ENCODE data around the gene NEK4. TPM values are rescaled to one million over a fixed set of nuclear protein-coding genes. Genes with fewer than 3 reads are reported as not detected.

Gene NEK4
- total and polyA plus RNA-seq, 10 of the 15 experiments (the other 5 are each of a cell fraction or from before 2014, with no cell fraction given), result 7.0 to 29.1 (median 16.4) TPM

DNA sequence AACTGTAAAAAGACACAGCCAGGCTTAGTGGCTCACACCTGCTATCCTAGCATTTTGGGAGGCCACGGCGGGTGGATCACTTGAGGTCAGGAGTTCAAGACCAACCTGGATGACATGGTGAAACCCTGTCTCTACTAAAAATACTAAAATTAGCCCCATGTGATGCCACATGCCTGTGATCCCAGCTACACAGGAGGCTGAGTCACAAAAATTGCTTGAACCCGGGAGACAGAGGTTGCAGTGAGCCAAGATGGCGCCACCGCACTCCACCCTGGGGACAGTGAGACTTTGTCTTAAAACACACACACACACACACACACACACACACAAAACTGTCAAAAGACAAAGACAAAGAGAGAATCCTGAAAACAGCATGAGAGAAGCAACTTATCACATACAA, 46.8 kb downstream of the NEK4 start (continued):
- TF ChIP-seq, protein P1, sequence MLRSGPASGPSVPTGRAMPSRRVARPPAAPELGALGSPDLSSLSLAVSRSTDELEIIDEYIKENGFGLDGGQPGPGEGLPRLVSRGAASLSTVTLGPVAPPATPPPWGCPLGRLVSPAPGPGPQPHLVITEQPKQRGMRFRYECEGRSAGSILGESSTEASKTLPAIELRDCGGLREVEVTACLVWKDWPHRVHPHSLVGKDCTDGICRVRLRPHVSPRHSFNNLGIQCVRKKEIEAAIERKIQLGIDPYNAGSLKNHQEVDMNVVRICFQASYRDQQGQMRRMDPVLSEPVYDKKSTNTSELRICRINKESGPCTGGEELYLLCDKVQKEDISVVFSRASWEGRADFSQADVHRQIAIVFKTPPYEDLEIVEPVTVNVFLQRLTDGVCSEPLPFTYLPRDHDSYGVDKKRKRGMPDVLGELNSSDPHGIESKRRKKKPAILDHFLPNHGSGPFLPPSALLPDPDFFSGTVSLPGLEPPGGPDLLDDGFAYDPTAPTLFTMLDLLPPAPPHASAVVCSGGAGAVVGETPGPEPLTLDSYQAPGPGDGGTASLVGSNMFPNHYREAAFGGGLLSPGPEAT (IDR thresholded peaks at IDR 0.05; ENCODE audit: low read depth), result no peak
- TF ChIP-seq, protein P2, sequence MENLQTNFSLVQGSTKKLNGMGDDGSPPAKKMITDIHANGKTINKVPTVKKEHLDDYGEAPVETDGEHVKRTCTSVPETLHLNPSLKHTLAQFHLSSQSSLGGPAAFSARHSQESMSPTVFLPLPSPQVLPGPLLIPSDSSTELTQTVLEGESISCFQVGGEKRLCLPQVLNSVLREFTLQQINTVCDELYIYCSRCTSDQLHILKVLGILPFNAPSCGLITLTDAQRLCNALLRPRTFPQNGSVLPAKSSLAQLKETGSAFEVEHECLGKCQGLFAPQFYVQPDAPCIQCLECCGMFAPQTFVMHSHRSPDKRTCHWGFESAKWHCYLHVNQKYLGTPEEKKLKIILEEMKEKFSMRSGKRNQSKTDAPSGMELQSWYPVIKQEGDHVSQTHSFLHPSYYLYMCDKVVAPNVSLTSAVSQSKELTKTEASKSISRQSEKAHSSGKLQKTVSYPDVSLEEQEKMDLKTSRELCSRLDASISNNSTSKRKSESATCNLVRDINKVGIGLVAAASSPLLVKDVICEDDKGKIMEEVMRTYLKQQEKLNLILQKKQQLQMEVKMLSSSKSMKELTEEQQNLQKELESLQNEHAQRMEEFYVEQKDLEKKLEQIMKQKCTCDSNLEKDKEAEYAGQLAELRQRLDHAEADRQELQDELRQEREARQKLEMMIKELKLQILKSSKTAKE (IDR thresholded peaks at IDR 0.05; ENCODE audit: low read depth, poor library complexity, severe bottlenecking), result no peak
- no peak for TF ChIP-seq HCFC1 (IDR thresholded peaks at IDR 0.05; ENCODE audit: low read length)
- TF ChIP-seq EED (IDR thresholded peaks at IDR 0.05; ENCODE audit: low read depth), result no peak
- no peak for TF ChIP-seq NR2F1 (conservative IDR thresholded peaks at IDR 0.05)
- no peak for TF ChIP-seq HDAC2 (IDR thresholded peaks at IDR 0.05)
- TF ChIP-seq CBFB (IDR thresholded peaks at IDR 0.05; ENCODE audit: low read depth), result no peak

DNA sequence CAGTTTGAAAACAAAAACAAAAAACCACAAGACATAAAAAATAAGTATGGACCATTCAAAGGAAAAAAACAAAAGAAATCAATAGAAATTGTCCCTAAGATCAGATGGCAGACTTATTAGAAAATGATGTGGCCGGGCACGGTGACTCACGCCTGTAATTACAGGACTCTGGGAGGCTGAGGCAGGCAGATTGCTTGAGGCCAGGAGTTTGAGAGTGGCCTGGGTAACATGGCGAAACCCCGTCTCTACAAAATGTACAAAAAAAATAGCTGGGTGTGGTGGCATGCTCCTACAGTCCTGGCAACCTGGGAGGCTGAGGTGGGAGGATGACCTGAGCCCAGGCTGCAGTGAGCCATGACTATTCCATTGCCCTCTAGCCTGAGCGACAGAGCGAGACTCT, 48.2 kb downstream of the NEK4 start:
- no peaks in the 10 kb centered on the region for H4K20me1 ChIP-seq (ENCODE audit: control insufficient read depth, insufficient read depth)
- no peaks in the 10 kb centered on the region for H3K27me3 ChIP-seq (replicated peaks in 1 of 2; ENCODE audit: control insufficient read depth in 2 of 2, insufficient read depth in 2 of 2, low read length in 1 of 2)
- H3K4me3 ChIP-seq, result no peak overlapping the region
- H3K27ac ChIP-seq (ENCODE audit: control insufficient read depth, insufficient read depth), result peak overlapping the region; percentile 27; the same call in 1 of the 2 replicates
- ChIA-PET SMC1A (ENCODE audit: uncharacterized antibody, unreplicated experiment) (interaction anchor here (1.0 to 1.3 kb wide), 2 partner anchors 17 to 215 kb away, joined by 3 to 4 read pairs; partner anchors contain the start of genes GLT8D1 and SPCS1), CTCF (interaction anchor here (1.0 kb wide), 1 partner anchor 19 kb away, joined by 4 read pairs; no protein-coding TSS in a partner anchor), POLR2A (interaction anchor here (1.0 kb wide), 1 partner anchor 15 kb away, joined by 3 read pairs; no protein-coding TSS in a partner anchor), RAD21 (ENCODE audit: unreplicated experiment) (interaction anchor here (0.6 kb wide), 1 partner anchor 18 kb away, joined by 5 read pairs; no protein-coding TSS in a partner anchor)
- H3K4me1 ChIP-seq (ENCODE audit: control insufficient read depth, insufficient read depth, low read length), result peaks cover 27% of the 10 kb centered on the region
- intact Hi-C loops (cut with micrococcal nuclease; ENCODE audit: unreplicated experiment) (no loop called here), in situ Hi-C loops (cut with MboI) (no loop called here)
- no peak overlapping the region for H2AFZ ChIP-seq (ENCODE audit: control insufficient read depth, low read depth, low read length)
- H3K4me2 ChIP-seq (ENCODE audit: control insufficient read depth, insufficient read depth), result no peak overlapping the region
- no peak overlapping the region for H3K9ac ChIP-seq (ENCODE audit: control insufficient read depth, insufficient read depth, low read length)
- DNase-seq (ENCODE audit: low read depth, low spot score) (no peak), ATAC-seq (peak; percentile 22; the same call in 1 of the 3 replicates), FAIRE-seq (no peak)
- no peaks in the 10 kb centered on the region; a peak in 1 of 4 replicates for H3K36me3 ChIP-seq (ENCODE audit: control insufficient read depth in 2 of 2, insufficient read depth in 2 of 2, low read length in 1 of 2)
- BruUV-seq (replicated peaks), result no TSS peak
- H3K79me2 ChIP-seq (ENCODE audit: control insufficient read depth, insufficient read depth, low read length), result no peaks in the 10 kb centered on the region
- WGBS (ENCODE audit: insufficient coverage, insufficient replicate concordance, low lambda C conversion rate, missing lambda C conversion rate), result 97% methylated on average over 7 of the region's 7 CpGs
- H3K9me3 ChIP-seq (replicated peaks; ENCODE audit: control insufficient read depth, insufficient read depth, low read length), result peaks cover 2% of the 10 kb centered on the region; the same call in 2 of the 3 replicates
- TF ChIP-seq RBBP5 (conservative IDR thresholded peaks at IDR 0.05), result no peak
- TF ChIP-seq SRF (IDR thresholded peaks at IDR 0.05; ENCODE audit: low read depth in 2 of 2, low read length in 2 of 2), result no peak
- no peak for TF ChIP-seq NR2C2 (IDR thresholded peaks at IDR 0.05; ENCODE audit: borderline replicate concordance, control insufficient read depth, insufficient read length, low read depth)
- no peak for TF ChIP-seq JUND (IDR thresholded peaks at IDR 0.05; ENCODE audit: low read depth, low read length)
- TF ChIP-seq, protein P3, sequence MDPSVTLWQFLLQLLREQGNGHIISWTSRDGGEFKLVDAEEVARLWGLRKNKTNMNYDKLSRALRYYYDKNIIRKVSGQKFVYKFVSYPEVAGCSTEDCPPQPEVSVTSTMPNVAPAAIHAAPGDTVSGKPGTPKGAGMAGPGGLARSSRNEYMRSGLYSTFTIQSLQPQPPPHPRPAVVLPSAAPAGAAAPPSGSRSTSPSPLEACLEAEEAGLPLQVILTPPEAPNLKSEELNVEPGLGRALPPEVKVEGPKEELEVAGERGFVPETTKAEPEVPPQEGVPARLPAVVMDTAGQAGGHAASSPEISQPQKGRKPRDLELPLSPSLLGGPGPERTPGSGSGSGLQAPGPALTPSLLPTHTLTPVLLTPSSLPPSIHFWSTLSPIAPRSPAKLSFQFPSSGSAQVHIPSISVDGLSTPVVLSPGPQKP (IDR thresholded peaks at IDR 0.05; ENCODE audit: low read depth, low read length), result no peak
- TF ChIP-seq, protein P4, sequence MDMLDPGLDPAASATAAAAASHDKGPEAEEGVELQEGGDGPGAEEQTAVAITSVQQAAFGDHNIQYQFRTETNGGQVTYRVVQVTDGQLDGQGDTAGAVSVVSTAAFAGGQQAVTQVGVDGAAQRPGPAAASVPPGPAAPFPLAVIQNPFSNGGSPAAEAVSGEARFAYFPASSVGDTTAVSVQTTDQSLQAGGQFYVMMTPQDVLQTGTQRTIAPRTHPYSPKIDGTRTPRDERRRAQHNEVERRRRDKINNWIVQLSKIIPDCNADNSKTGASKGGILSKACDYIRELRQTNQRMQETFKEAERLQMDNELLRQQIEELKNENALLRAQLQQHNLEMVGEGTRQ (IDR thresholded peaks at IDR 0.05; ENCODE audit: borderline replicate concordance, low read depth, low read length), result no peak
- TF ChIP-seq NR2C1 (IDR thresholded peaks at IDR 0.05), result no peak
- TF ChIP-seq, protein P5, sequence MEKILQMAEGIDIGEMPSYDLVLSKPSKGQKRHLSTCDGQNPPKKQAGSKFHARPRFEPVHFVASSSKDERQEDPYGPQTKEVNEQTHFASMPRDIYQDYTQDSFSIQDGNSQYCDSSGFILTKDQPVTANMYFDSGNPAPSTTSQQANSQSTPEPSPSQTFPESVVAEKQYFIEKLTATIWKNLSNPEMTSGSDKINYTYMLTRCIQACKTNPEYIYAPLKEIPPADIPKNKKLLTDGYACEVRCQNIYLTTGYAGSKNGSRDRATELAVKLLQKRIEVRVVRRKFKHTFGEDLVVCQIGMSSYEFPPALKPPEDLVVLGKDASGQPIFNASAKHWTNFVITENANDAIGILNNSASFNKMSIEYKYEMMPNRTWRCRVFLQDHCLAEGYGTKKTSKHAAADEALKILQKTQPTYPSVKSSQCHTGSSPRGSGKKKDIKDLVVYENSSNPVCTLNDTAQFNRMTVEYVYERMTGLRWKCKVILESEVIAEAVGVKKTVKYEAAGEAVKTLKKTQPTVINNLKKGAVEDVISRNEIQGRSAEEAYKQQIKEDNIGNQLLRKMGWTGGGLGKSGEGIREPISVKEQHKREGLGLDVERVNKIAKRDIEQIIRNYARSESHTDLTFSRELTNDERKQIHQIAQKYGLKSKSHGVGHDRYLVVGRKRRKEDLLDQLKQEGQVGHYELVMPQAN (conservative IDR thresholded peaks at IDR 0.05), result no peak

Data from GM12878 (cell line).